WTC11 (cell line): ENCODE results near the gene ADD2. TPM values are rescaled to one million over a fixed set of nuclear protein-coding genes. Genes with fewer than 3 reads are reported as not detected.

Source experiments
- ATAC-seq: fragments of 200-7000 bp; cut with Tn5 transposase; 2 replicates; pipeline ENCODE4 v1.10.0; 2021; ENCODE audit warnings: mild to moderate bottlenecking, moderate library complexity
- CTCF ChIA-PET: fragments of 300-600 bp; sonication (Branson Sonifier 250); formaldehyde crosslinking; loops from one replicate; lab custom pipeline; 2021; ENCODE audit warnings: antibody characterized with exemption; lab: Charles Lee
- POLR2A ChIA-PET: fragments of 350-600 bp; sonication (Branson Sonifier 250); formaldehyde crosslinking; loops from one replicate; lab custom pipeline; 2021; ENCODE audit warnings: antibody characterized with exemption; lab: Charles Lee
- DNase-seq: peaks from one replicate; pipeline ENCODE4 v3.0.0; 2021; ENCODE audit warnings: low spot score
- H3K27ac Mint-ChIP-seq: 2 replicates; pipeline ENCODE4 v1.8.0; 2021; ENCODE audit warnings: mixed read lengths
- H3K27me3 Mint-ChIP-seq: 2 replicates; pipeline ENCODE4 v1.8.0; 2021; ENCODE audit warnings: low read depth, mild to moderate bottlenecking, moderate library complexity, mixed read lengths
- H3K36me3 Mint-ChIP-seq: 2 replicates; pipeline ENCODE4 v1.8.0; 2021; ENCODE audit warnings: mixed read lengths
- H3K4me1 Mint-ChIP-seq: 2 replicates; pipeline ENCODE4 v1.8.0; 2022; ENCODE audit warnings: mixed read lengths
- H3K4me3 Mint-ChIP-seq: 2 replicates; pipeline ENCODE4 v1.8.0; 2021; ENCODE audit warnings: mild to moderate bottlenecking, moderate library complexity, mixed read lengths
- H3K9me3 Mint-ChIP-seq: 2 replicates; pipeline ENCODE4 v1.8.0; 2021; ENCODE audit warnings: mixed read lengths
- ATF1 ChIP-seq: sonication (generic); formaldehyde crosslinking; IDR thresholded peaks from 2 replicates; pipeline ENCODE4 v1.8.1; 2023; ENCODE audit warnings: mild to moderate bottlenecking, moderate library complexity, missing genetic modification reagents
- CTCF ChIP-seq: fragments of 200-600 bp; IDR thresholded peaks from 2 replicates; pipeline ENCODE4 v1.8.0; 2022; ENCODE audit warnings: antibody characterized with exemption
- E2F4 ChIP-seq: sonication (generic); formaldehyde crosslinking; IDR thresholded peaks from 2 replicates; pipeline ENCODE4 v1.8.1; 2022; ENCODE audit warnings: low read depth, mild to moderate bottlenecking, moderate library complexity, missing genetic modification reagents, borderline replicate concordance
- ESRRA ChIP-seq: sonication (generic); formaldehyde crosslinking; IDR thresholded peaks from 2 replicates; pipeline ENCODE4 v1.8.1; 2022; ENCODE audit warnings: mild to moderate bottlenecking, missing genetic modification reagents, borderline replicate concordance
- FOXJ3 ChIP-seq: sonication (generic); formaldehyde crosslinking; IDR thresholded peaks from 2 replicates; pipeline ENCODE4 v1.9.0; 2021; ENCODE audit warnings: missing genetic modification reagents, mild to moderate bottlenecking, borderline replicate concordance
- IRF2 ChIP-seq: sonication (generic); formaldehyde crosslinking; IDR thresholded peaks from 2 replicates; pipeline ENCODE4 v1.8.0; 2022; ENCODE audit warnings: low read depth, missing genetic modification reagents, borderline replicate concordance
- NFATC4 ChIP-seq: fragments of 250-450 bp; sonication (Bioruptor Pico); IDR thresholded peaks from 2 replicates; pipeline ENCODE4 v1.9.0; 2021; ENCODE audit warnings: mild to moderate bottlenecking
- NR3C1 ChIP-seq: sonication (generic); formaldehyde crosslinking; conservative IDR thresholded peaks from 2 replicates; pipeline ENCODE4 v1.8.1; 2023; ENCODE audit warnings: low read depth, mild to moderate bottlenecking, missing genetic modification reagents
- PRRX2 ChIP-seq: fragments of 250-450 bp; sonication (Bioruptor Pico); IDR thresholded peaks from 2 replicates; pipeline ENCODE4 v1.8.0; 2021; ENCODE audit warnings: mild to moderate bottlenecking
- RELA ChIP-seq: sonication (generic); formaldehyde crosslinking; IDR thresholded peaks from 2 replicates; pipeline ENCODE4 v1.8.1; 2022; ENCODE audit warnings: missing genetic modification reagents, mild to moderate bottlenecking, borderline replicate concordance
- RORB ChIP-seq: fragments of 250-450 bp; sonication (Bioruptor Pico); IDR thresholded peaks from 2 replicates; pipeline ENCODE4 v1.9.0; 2021; ENCODE audit warnings: mild to moderate bottlenecking
- SP1 ChIP-seq: sonication (generic); formaldehyde crosslinking; conservative IDR thresholded peaks from 2 replicates; pipeline ENCODE4 v1.8.1; 2022; ENCODE audit warnings: missing genetic modification reagents
- TEAD4 ChIP-seq: sonication (generic); formaldehyde crosslinking; IDR thresholded peaks from 2 replicates; pipeline ENCODE4 v1.8.0; 2022; ENCODE audit warnings: mild to moderate bottlenecking, missing genetic modification reagents
- ZNF263 ChIP-seq: sonication (generic); formaldehyde crosslinking; IDR thresholded peaks from 2 replicates; pipeline ENCODE4 v1.8.1; 2022; ENCODE audit warnings: low read depth, mild to moderate bottlenecking, moderate library complexity, missing genetic modification reagents
- ZNF416 ChIP-seq: fragments of 250-450 bp; sonication (Bioruptor Pico); IDR thresholded peaks from 2 replicates; pipeline ENCODE4 v1.9.0; 2021; ENCODE audit warnings: mild to moderate bottlenecking, inconsistent platforms
- total RNA-seq: library from RNA; stranded (reverse); gene quantifications from 3 replicates; pipeline ENCODE4 v1.2.3, GENCODE V29; 2021
- TF ChIP-seq, protein P1 (sequence below): sonication (generic); formaldehyde crosslinking; IDR thresholded peaks from 2 replicates; pipeline ENCODE4 v1.8.1; 2022; ENCODE audit warnings: mild to moderate bottlenecking, moderate library complexity, missing genetic modification reagents
- TF ChIP-seq, protein P2 (sequence below): fragments of 250-450 bp; sonication (Bioruptor Pico); IDR thresholded peaks from 2 replicates; pipeline ENCODE4 v1.9.0; 2021; ENCODE audit warnings: mild to moderate bottlenecking
- TF ChIP-seq, protein P3 (sequence below): fragments of 250-450 bp; sonication (Bioruptor Pico); IDR thresholded peaks from 2 replicates; pipeline ENCODE4 v1.9.0; 2021; ENCODE audit warnings: mild to moderate bottlenecking, borderline replicate concordance
- TF ChIP-seq, protein P4 (sequence below): fragments of 250-450 bp; sonication (Bioruptor Pico); IDR thresholded peaks from 2 replicates; pipeline ENCODE4 v1.9.0; 2021; ENCODE audit warnings: mild to moderate bottlenecking
- TF ChIP-seq, protein P5 (sequence below): sonication (generic); formaldehyde crosslinking; IDR thresholded peaks from 2 replicates; pipeline ENCODE4 v1.8.1; 2022; ENCODE audit warnings: missing genetic modification reagents, borderline replicate concordance

The ADD2 gene
- total RNA-seq, 1 experiment from 2014 or later, result 196 TPM

GRCh38 chr2:70777450-70777849 is 9.4 kb upstream of the ADD2 start:
- Mint-ChIP-seq H3K36me3 (no peaks in the 10 kb centered on the region), H3K27me3 (peaks cover 61% of the 10 kb centered on the region), H3K4me1 (no peaks in the 10 kb centered on the region), H3K4me3 (no peak overlapping the region), H3K27ac (no peak overlapping the region), H3K9me3 (no peaks in the 10 kb centered on the region)
- ATAC-seq, result no peak
- ChIA-PET CTCF (interaction anchor here (1.1 to 1.8 kb wide), 2 partner anchors 87 to 91 kb away, joined by 3 to 4 read pairs; no protein-coding TSS in a partner anchor), POLR2A (no interaction called here)
- DNase-seq, result no peak
- TF ChIP-seq RELA (CRISPR knock-in tag), result no peak

GRCh38 chr2:70776266-70776665 is 8.3 kb upstream of the ADD2 start:
- CTCF ChIA-PET, result interaction anchor here (1.1 to 1.7 kb wide), 3 partner anchors 9 to 118 kb away, joined by 3 to 6 read pairs (median 5); no protein-coding TSS in a partner anchor
- TF ChIP-seq, protein P1, sequence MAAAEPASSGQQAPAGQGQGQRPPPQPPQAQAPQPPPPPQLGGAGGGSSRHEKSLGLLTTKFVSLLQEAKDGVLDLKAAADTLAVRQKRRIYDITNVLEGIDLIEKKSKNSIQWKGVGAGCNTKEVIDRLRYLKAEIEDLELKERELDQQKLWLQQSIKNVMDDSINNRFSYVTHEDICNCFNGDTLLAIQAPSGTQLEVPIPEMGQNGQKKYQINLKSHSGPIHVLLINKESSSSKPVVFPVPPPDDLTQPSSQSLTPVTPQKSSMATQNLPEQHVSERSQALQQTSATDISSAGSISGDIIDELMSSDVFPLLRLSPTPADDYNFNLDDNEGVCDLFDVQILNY (CRISPR knock-in tag), result no peak
- TF ChIP-seq ATF1 (CRISPR knock-in tag) (no peak), FOXJ3 (no peak), ZNF263 (CRISPR knock-in tag) (no peak), NR3C1 (CRISPR knock-in tag) (no peak), NFATC4 (no peak), IRF2 (no peak), ESRRA (no peak), TEAD4 (CRISPR knock-in tag) (no peak), SP1 (no peak), RORB (CRISPR knock-in tag) (no peak), CTCF (no peak), E2F4 (no peak), PRRX2 (CRISPR knock-in tag) (no peak), ZNF416 (CRISPR knock-in tag) (no peak)
- TF ChIP-seq, protein P2, sequence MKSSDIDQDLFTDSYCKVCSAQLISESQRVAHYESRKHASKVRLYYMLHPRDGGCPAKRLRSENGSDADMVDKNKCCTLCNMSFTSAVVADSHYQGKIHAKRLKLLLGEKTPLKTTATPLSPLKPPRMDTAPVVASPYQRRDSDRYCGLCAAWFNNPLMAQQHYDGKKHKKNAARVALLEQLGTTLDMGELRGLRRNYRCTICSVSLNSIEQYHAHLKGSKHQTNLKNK, result no peak
- TF ChIP-seq, protein P3, sequence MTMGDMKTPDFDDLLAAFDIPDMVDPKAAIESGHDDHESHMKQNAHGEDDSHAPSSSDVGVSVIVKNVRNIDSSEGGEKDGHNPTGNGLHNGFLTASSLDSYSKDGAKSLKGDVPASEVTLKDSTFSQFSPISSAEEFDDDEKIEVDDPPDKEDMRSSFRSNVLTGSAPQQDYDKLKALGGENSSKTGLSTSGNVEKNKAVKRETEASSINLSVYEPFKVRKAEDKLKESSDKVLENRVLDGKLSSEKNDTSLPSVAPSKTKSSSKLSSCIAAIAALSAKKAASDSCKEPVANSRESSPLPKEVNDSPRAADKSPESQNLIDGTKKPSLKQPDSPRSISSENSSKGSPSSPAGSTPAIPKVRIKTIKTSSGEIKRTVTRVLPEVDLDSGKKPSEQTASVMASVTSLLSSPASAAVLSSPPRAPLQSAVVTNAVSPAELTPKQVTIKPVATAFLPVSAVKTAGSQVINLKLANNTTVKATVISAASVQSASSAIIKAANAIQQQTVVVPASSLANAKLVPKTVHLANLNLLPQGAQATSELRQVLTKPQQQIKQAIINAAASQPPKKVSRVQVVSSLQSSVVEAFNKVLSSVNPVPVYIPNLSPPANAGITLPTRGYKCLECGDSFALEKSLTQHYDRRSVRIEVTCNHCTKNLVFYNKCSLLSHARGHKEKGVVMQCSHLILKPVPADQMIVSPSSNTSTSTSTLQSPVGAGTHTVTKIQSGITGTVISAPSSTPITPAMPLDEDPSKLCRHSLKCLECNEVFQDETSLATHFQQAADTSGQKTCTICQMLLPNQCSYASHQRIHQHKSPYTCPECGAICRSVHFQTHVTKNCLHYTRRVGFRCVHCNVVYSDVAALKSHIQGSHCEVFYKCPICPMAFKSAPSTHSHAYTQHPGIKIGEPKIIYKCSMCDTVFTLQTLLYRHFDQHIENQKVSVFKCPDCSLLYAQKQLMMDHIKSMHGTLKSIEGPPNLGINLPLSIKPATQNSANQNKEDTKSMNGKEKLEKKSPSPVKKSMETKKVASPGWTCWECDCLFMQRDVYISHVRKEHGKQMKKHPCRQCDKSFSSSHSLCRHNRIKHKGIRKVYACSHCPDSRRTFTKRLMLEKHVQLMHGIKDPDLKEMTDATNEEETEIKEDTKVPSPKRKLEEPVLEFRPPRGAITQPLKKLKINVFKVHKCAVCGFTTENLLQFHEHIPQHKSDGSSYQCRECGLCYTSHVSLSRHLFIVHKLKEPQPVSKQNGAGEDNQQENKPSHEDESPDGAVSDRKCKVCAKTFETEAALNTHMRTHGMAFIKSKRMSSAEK (CRISPR knock-in tag), result no peak
- TF ChIP-seq, protein P4, sequence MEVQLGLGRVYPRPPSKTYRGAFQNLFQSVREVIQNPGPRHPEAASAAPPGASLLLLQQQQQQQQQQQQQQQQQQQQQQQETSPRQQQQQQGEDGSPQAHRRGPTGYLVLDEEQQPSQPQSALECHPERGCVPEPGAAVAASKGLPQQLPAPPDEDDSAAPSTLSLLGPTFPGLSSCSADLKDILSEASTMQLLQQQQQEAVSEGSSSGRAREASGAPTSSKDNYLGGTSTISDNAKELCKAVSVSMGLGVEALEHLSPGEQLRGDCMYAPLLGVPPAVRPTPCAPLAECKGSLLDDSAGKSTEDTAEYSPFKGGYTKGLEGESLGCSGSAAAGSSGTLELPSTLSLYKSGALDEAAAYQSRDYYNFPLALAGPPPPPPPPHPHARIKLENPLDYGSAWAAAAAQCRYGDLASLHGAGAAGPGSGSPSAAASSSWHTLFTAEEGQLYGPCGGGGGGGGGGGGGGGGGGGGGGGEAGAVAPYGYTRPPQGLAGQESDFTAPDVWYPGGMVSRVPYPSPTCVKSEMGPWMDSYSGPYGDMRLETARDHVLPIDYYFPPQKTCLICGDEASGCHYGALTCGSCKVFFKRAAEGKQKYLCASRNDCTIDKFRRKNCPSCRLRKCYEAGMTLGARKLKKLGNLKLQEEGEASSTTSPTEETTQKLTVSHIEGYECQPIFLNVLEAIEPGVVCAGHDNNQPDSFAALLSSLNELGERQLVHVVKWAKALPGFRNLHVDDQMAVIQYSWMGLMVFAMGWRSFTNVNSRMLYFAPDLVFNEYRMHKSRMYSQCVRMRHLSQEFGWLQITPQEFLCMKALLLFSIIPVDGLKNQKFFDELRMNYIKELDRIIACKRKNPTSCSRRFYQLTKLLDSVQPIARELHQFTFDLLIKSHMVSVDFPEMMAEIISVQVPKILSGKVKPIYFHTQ (CRISPR knock-in tag), result no peak
- TF ChIP-seq, protein P5, sequence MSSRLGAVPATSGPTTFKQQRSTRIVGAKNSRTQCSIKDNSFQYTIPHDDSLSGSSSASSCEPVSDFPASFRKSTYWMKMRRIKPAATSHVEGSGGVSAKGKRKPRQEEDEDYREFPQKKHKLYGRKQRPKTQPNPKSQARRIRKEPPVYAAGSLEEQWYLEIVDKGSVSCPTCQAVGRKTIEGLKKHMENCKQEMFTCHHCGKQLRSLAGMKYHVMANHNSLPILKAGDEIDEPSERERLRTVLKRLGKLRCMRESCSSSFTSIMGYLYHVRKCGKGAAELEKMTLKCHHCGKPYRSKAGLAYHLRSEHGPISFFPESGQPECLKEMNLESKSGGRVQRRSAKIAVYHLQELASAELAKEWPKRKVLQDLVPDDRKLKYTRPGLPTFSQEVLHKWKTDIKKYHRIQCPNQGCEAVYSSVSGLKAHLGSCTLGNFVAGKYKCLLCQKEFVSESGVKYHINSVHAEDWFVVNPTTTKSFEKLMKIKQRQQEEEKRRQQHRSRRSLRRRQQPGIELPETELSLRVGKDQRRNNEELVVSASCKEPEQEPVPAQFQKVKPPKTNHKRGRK (CRISPR knock-in tag), result no peak
- DNase-seq (no peak), ATAC-seq (no peak)
- peaks cover 53% of the 10 kb centered on the region for H3K27me3 Mint-ChIP-seq
- H3K27ac Mint-ChIP-seq, result no peak overlapping the region
- H3K36me3 Mint-ChIP-seq, result no peaks in the 10 kb centered on the region
- POLR2A ChIA-PET, result no interaction called here
- H3K9me3 Mint-ChIP-seq, result no peaks in the 10 kb centered on the region
- H3K4me3 Mint-ChIP-seq, result no peak overlapping the region
- H3K4me1 Mint-ChIP-seq, result peaks cover 2% of the 10 kb centered on the region; the same call in 1 of the 2 replicates
